IMR-90 (cell line): ENCODE results near the gene CUBN. TPM values are rescaled to one million over a fixed set of nuclear protein-coding genes. Genes with fewer than 3 reads are reported as not detected.

Source experiments
- ATAC-seq: fragments of 200-7000 bp; cut with Tn5 transposase; 2 replicates; pipeline ENCODE4 v1.9.1; 2020; ENCODE audit warnings: low read depth, mild to moderate bottlenecking, moderate library complexity
- BruUV-seq: library from RNA; stranded (reverse); fragments of 400-500 nt; replicated peaks from 2 replicates; lab custom pipeline; 2021; lab: Mats Ljungman, UMichigan
- CTCF ChIA-PET: fragments of 300-600 bp; formaldehyde crosslinking; extraction: SDS; loops from one replicate; lab custom pipeline; 2021; ENCODE audit warnings: antibody characterized with exemption; lab: Yijun Ruan, JAX
- POLR2A ChIA-PET: fragments of 300-600 bp; sonication (Branson Sonifier 250); formaldehyde crosslinking; loops from one replicate; lab custom pipeline; 2022; ENCODE audit warnings: antibody characterized with exemption; ENCODE audit not compliant: unreplicated experiment; lab: Charles Lee
- DNase-seq: peaks from one replicate; pipeline ENCODE4 v3.0.0; 2013
- H2AFZ ChIP-seq: replicated peaks from 2 replicates; pipeline ENCODE3; 2013; ENCODE audit warnings: low read length, mild to moderate bottlenecking; ENCODE audit not compliant: poor library complexity
- H2AK5ac ChIP-seq: 2 replicates; pipeline ENCODE4 v1.6.1; 2013; ENCODE audit warnings: low read depth, low read length, inconsistent platforms
- H2AK9ac ChIP-seq: replicated peaks from 2 replicates; pipeline ENCODE3; 2013; ENCODE audit warnings: mild to moderate bottlenecking, low read depth, low read length, moderate library complexity; ENCODE audit not compliant: poor library complexity
- H2BK120ac ChIP-seq: 2 replicates; pipeline ENCODE4 v1.6.1; 2013; ENCODE audit warnings: low read depth, low read length, inconsistent platforms
- H2BK15ac ChIP-seq: 3 replicates; pipeline ENCODE4 v1.6.1; 2013; ENCODE audit warnings: low read depth, low read length, inconsistent platforms
- H2BK20ac ChIP-seq: 2 replicates; pipeline ENCODE4 v1.6.1; 2013; ENCODE audit warnings: low read depth, mild to moderate bottlenecking, inconsistent platforms, low read length, moderate library complexity
- H2BK5ac ChIP-seq: 2 replicates; pipeline ENCODE4 v1.6.1; 2013; ENCODE audit warnings: mild to moderate bottlenecking, low read depth, low read length, inconsistent platforms; ENCODE audit not compliant: poor library complexity, severe bottlenecking
- H3K14ac ChIP-seq: replicated peaks from 2 replicates; pipeline ENCODE4 v1.6.1; 2013; ENCODE audit warnings: low read depth, low read length, inconsistent platforms
- H3K18ac ChIP-seq: 2 replicates; pipeline ENCODE4 v1.6.1; 2013; ENCODE audit warnings: low read depth, low read length, control low read depth
- H3K23ac ChIP-seq: 2 replicates; pipeline ENCODE4 v1.6.1; 2013; ENCODE audit warnings: low read depth, low read length, inconsistent platforms
- H3K27ac ChIP-seq: 2 replicates; pipeline ENCODE4 v1.5.1; 2013; ENCODE audit warnings: mild to moderate bottlenecking, control low read depth, low read length; ENCODE audit not compliant: insufficient read depth
- H3K27me3 ChIP-seq: 2 replicates; pipeline ENCODE4 v1.6.1; 2013; ENCODE audit warnings: low read length; ENCODE audit not compliant: control insufficient read depth, insufficient read depth
- H3K36me3 ChIP-seq: 2 replicates; pipeline ENCODE4 v1.6.1; 2013; ENCODE audit warnings: low read length, mixed read lengths; ENCODE audit not compliant: control insufficient read depth, insufficient read depth
- H3K4ac ChIP-seq: 2 replicates; pipeline ENCODE4 v1.6.1; 2013; ENCODE audit warnings: low read depth, low read length, inconsistent platforms
- H3K4me1 ChIP-seq: 2 replicates; pipeline ENCODE4 v1.6.1; 2013; ENCODE audit warnings: low read length, mixed read lengths; ENCODE audit not compliant: control insufficient read depth, insufficient read depth
- H3K4me2 ChIP-seq: 2 replicates; pipeline ENCODE4 v1.6.1; 2013; ENCODE audit warnings: low read depth, mild to moderate bottlenecking, control low read depth, low read length, moderate library complexity
- H3K4me3 ChIP-seq: 2 replicates; pipeline ENCODE4 v1.5.1; 2013; ENCODE audit warnings: low read depth, mild to moderate bottlenecking, control low read depth, low read length, moderate library complexity; ENCODE audit not compliant: insufficient read depth
- H3K56ac ChIP-seq: 2 replicates; pipeline ENCODE4 v1.6.1; 2013; ENCODE audit warnings: low read length, inconsistent platforms; ENCODE audit not compliant: insufficient read depth; ENCODE audit errors: extremely low read depth
- H3K79me1 ChIP-seq, 2 experiments: 2 replicates each; pipeline ENCODE4 v1.6.1; 2013; ENCODE audit warnings: low read length in 2 of 2, inconsistent platforms in 1 of 2, low read depth in 1 of 2
- H3K9ac ChIP-seq: 2 replicates; pipeline ENCODE4 v1.6.1; 2013; ENCODE audit warnings: low read depth, low read length, control low read depth
- H3K9me1 ChIP-seq: 2 replicates; pipeline ENCODE4 v1.6.1; 2013; ENCODE audit warnings: low read length, inconsistent platforms; ENCODE audit not compliant: insufficient read depth
- H3K9me3 ChIP-seq: 2 replicates; pipeline ENCODE4 v1.6.1; 2013; ENCODE audit warnings: low read length; ENCODE audit not compliant: control insufficient read depth, insufficient read depth
- H4K20me1 ChIP-seq: 2 replicates; pipeline ENCODE4 v1.6.1; 2013; ENCODE audit warnings: low read length, inconsistent platforms; ENCODE audit not compliant: insufficient read depth
- H4K5ac ChIP-seq: 2 replicates; pipeline ENCODE4 v1.6.1; 2013; ENCODE audit warnings: mild to moderate bottlenecking, low read depth, low read length, control low read depth
- H4K8ac ChIP-seq, 2 experiments: 2 replicates each; pipeline ENCODE4 v1.6.1; 2013; ENCODE audit warnings: low read depth in 2 of 2, low read length in 2 of 2, control low read depth in 1 of 2, inconsistent platforms in 1 of 2
- H4K91ac ChIP-seq: 2 replicates; pipeline ENCODE4 v1.6.1; 2013; ENCODE audit warnings: low read depth, low read length, inconsistent platforms; ENCODE audit not compliant: insufficient read depth
- BHLHE40 ChIP-seq: fragments of 150-350 bp; IDR thresholded peaks from 2 replicates; pipeline ENCODE4 v1.6.1; 2016; ENCODE audit warnings: mild to moderate bottlenecking, low read depth, low read length
- CHD1 ChIP-seq: IDR thresholded peaks from 2 replicates; pipeline ENCODE4 v1.6.1; 2012; ENCODE audit warnings: low read depth, low read length, improper control_type of control experiment
- CTCF ChIP-seq: conservative IDR thresholded peaks from 2 replicates; pipeline ENCODE4 v1.5.1; 2012; ENCODE audit warnings: mild to moderate bottlenecking, low read depth, low read length, improper control_type of control experiment
- ELK1 ChIP-seq: fragments of 150-350 bp; IDR thresholded peaks from 2 replicates; pipeline ENCODE4 v1.6.1; 2016; ENCODE audit warnings: low read depth, mild to moderate bottlenecking, low read length, moderate library complexity, borderline replicate concordance
- MAFK ChIP-seq: IDR thresholded peaks from 2 replicates; pipeline ENCODE4 v1.6.1; 2012; ENCODE audit warnings: low read depth, low read length, improper control_type of control experiment
- MAZ ChIP-seq: IDR thresholded peaks from 2 replicates; pipeline ENCODE4 v1.6.1; 2012; ENCODE audit warnings: low read depth, mild to moderate bottlenecking, low read length, improper control_type of control experiment, moderate library complexity, borderline replicate concordance
- MXI1 ChIP-seq: IDR thresholded peaks from 2 replicates; pipeline ENCODE4 v1.6.1; 2012; ENCODE audit warnings: low read depth, mild to moderate bottlenecking, low read length, moderate library complexity, borderline replicate concordance
- WGBS, 2 experiments: methylation state at CpG; one replicate each; pipeline versions ENCODE4 v1.1.5 to v1.1.7; 2013; ENCODE audit warnings: missing lambda C conversion rate in 2 of 2; ENCODE audit not compliant: insufficient read length in 1 of 2; ENCODE audit errors: extremely low coverage in 2 of 2; 5-methylcytosine and 5-hydroxymethylcytosine counted together
- dilution Hi-C: fragments of 300-500 bp; cut with HindIII; formaldehyde crosslinking; loops from one replicate; pipeline ENCODE4 v1.14.3; 2018; ENCODE audit warnings: low sequenced_read_pairs; ENCODE audit not compliant: unreplicated experiment
- in situ Hi-C: fragments of 300-500 bp; cut with MboI; formaldehyde crosslinking; loops from 3 replicates; pipeline ENCODE4 v1.14.3; 2019; ENCODE audit warnings: low sequenced_read_pairs, inconsistent platforms, mixed read lengths
- intact Hi-C: fragments of 100-400 bp; cut with micrococcal nuclease; formaldehyde crosslinking; loops from 2 replicates; pipeline ENCODE4 v1.10.0; 2022
- polyA plus RNA-seq, 3 experiments: library from polyadenylated mRNA; depleted of rRNA; stranded (reverse); fragments of >200 nt; gene quantifications; 2 replicates each; pipeline ENCODE4 v1.2.3, GENCODE V29; 2012; ENCODE audit warnings: low replicate concordance in 1 of 3
- total RNA-seq: library from RNA; depleted of rRNA; stranded (reverse); fragments of >200 nt; gene quantifications from 2 replicates; pipeline ENCODE4 v1.2.3, GENCODE V29; 2012
- TF ChIP-seq, protein P1 (sequence below): fragments of 150-350 bp; IDR thresholded peaks from 2 replicates; pipeline ENCODE4 v1.6.1; 2017; ENCODE audit warnings: mild to moderate bottlenecking, antibody characterized with exemption, low read length, low read depth

CUBN gene
- total and polyA plus RNA-seq, 2 of the 4 experiments (the other 2 are of a cell fraction) = 0.19 to 0.54 TPM

GRCh38 chr10:17138460-17139042, 8.9 kb upstream of the CUBN start:
- Histone ChIP-seq H3K18ac (no peak overlapping the region), H3K79me1 (no peaks in the 10 kb centered on the region), H3K4me1 (no peaks in the 10 kb centered on the region), H4K91ac (no peak overlapping the region), H2BK5ac (no peak overlapping the region), H3K9me3 (no peaks in the 10 kb centered on the region), H2BK15ac (no peak overlapping the region), H2BK120ac (no peak overlapping the region), H3K56ac (no peak overlapping the region), H3K4me2 (no peak overlapping the region), H3K4ac (no peak overlapping the region), H4K8ac (no peak overlapping the region), H3K9me1 (no peaks in the 10 kb centered on the region; the same call in 1 of the 2 replicates), H3K36me3 (no peaks in the 10 kb centered on the region), H3K27ac (no peak overlapping the region), H2BK20ac (no peak overlapping the region), H3K27me3 (no peaks in the 10 kb centered on the region), H4K20me1 (no peaks in the 10 kb centered on the region), H3K9ac (no peak overlapping the region), H2AK9ac (no peak overlapping the region), H3K23ac (no peak overlapping the region), H3K14ac (no peak overlapping the region), H2AK5ac (no peak overlapping the region), H4K5ac (no peak overlapping the region), H3K4me3 (no peak overlapping the region), H2AFZ (no peak overlapping the region)
- TF ChIP-seq, protein P1, sequence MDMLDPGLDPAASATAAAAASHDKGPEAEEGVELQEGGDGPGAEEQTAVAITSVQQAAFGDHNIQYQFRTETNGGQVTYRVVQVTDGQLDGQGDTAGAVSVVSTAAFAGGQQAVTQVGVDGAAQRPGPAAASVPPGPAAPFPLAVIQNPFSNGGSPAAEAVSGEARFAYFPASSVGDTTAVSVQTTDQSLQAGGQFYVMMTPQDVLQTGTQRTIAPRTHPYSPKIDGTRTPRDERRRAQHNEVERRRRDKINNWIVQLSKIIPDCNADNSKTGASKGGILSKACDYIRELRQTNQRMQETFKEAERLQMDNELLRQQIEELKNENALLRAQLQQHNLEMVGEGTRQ = no peak
- TF ChIP-seq CHD1 (no peak), MXI1 (no peak), MAZ (no peak), ELK1 (no peak), MAFK (no peak), BHLHE40 (no peak), CTCF (no peak)
- in situ Hi-C loops = no loop called here
- dilution Hi-C loops = no loop called here
- DNase-seq = no peak
- ATAC-seq = no peak
- ChIA-PET POLR2A (no interaction called here), CTCF (interaction anchor here (0.6 kb wide), 1 partner anchor 18 kb away, joined by 6 read pairs; no protein-coding TSS in a partner anchor)
- intact Hi-C loops = no loop called here
- WGBS, 2 experiments = no CpG with 5 or more reads among the region's 5 CpGs
- BruUV-seq = no TSS peak
